ENCODE data around the gene C19orf44.

C19orf44 gene

DNA sequence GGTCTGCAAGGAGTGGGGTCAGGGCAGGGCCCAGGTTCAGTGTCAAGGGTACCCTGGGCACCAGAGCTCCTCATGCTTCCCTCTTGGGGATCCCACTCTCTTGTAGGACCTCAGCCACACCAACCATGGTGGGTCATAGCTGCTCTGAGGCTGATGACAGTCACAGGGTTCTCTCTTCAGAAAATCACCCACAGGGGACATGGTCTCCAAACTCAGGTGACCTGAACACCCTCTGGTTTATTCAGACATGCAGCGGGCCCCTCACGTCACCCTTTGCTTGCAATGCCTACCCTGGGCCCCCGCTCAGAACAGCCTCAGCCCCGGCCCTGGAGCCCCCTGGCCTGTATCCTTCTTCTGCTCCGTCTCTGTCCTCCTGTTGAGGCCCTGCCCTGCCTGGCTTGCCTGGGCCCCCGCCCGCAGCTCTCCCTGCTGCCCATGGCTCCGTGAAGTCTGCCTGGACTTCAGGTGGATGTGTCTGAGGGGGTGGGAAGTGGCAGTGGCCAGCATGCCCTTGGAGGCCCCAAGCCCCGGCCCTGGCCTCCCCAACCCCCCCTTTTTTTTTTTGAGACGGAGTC lies 25.6 kb downstream of the C19orf44 start:
- Mint-ChIP-seq H3K4me1 (no peaks in the 10 kb centered on the region), H3K4me3 (no peak overlapping the region), H3K27me3 (ENCODE audit: low read depth) (no peaks in the 10 kb centered on the region), H3K36me3 (ENCODE audit: low read depth) (peaks cover 54% of the 10 kb centered on the region), H3K9me3 (no peaks in the 10 kb centered on the region), H3K27ac (no peak overlapping the region)
- TF ChIP-seq, protein P1, sequence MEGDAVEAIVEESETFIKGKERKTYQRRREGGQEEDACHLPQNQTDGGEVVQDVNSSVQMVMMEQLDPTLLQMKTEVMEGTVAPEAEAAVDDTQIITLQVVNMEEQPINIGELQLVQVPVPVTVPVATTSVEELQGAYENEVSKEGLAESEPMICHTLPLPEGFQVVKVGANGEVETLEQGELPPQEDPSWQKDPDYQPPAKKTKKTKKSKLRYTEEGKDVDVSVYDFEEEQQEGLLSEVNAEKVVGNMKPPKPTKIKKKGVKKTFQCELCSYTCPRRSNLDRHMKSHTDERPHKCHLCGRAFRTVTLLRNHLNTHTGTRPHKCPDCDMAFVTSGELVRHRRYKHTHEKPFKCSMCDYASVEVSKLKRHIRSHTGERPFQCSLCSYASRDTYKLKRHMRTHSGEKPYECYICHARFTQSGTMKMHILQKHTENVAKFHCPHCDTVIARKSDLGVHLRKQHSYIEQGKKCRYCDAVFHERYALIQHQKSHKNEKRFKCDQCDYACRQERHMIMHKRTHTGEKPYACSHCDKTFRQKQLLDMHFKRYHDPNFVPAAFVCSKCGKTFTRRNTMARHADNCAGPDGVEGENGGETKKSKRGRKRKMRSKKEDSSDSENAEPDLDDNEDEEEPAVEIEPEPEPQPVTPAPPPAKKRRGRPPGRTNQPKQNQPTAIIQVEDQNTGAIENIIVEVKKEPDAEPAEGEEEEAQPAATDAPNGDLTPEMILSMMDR (IDR thresholded peaks at IDR 0.05; ENCODE audit: unreplicated experiment in 3 of 3) = no peak

DNA sequence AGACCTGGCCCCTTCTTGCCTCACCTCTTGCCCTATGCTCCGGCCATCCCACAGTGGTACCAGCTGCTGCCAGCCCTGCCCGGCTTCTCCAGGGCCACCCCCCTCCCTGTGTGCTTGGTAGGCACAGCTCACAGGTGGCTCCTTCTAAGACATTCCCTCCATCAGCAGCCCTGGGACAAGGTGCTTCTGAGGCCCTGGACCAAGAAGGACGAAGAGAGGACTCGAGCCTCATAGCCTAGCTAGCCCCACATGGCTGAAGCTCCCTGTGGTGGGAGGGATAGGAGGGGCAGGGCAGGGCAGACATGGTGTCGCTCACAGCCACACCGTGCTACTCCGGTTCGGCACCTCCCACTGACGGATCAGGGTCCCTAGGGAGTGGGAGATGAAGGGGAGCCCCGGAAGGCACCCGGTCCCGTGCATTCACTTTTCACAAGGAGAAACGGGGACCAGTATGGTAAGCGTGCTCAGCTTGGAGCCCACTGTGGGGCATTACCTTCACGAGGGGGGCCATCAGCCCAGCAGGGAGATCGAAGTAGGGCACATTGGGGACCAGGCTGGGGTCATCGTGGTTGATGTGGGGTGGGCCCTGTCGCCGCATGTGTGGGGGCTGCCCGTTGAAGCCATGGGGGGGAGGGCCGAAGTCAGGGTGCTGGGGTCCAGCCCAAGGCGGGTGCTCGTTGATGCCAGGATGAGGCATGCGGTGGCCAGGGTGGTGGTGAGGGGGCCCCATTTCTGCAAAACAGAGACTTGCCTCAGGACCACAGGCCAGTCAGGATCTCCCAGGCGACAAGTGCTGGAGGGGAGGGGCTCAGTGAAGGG lies 26.6 kb downstream of the C19orf44 start:
- peaks cover 52% of the 10 kb centered on the region for H3K36me3 Mint-ChIP-seq (ENCODE audit: low read depth)
- H3K27ac Mint-ChIP-seq = no peak overlapping the region
- TF ChIP-seq, protein P1 (IDR thresholded peaks at IDR 0.05; ENCODE audit: unreplicated experiment in 3 of 3) = no peak
- H3K9me3 Mint-ChIP-seq = no peaks in the 10 kb centered on the region
- no peak overlapping the region for H3K4me3 Mint-ChIP-seq
- no peaks in the 10 kb centered on the region for H3K27me3 Mint-ChIP-seq (ENCODE audit: low read depth)
- no peaks in the 10 kb centered on the region for H3K4me1 Mint-ChIP-seq

DNA sequence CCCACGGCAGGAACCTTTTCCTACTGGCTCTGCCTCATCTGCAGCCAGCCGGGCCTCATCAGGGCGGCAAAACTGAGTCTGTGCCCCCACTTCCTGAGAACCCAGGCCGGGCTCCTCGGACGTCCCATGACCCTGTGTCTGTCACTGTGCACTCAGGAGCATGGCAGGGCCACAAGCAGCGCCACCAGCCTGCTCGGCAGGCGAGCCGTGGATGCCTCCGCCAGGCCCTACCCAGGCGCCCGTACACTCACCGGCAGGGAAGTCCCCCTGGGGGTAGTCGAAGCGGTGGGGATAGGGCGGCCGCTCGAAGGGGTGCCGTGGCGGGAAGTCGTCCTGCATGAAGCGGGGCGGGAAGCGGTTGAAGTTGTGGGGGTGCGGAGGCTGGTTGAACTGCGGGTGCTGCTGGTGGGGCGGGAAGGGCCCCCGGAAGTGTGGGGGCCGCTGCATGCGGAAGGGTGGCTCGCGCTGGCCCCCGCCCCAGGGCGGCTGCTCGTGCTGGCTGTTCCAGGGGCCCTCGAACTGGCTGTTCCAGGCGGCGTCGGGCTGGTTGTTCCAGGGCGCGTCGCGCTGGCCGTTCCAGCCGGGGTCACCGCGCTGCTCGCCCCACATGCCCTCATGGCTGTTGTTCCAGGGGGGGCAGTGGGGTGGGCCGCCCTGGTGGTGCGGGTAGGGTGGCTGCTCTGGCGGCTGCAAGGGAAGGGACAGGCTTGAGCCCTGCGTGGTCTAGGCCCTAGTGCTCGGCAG lies 29.0 kb downstream of the C19orf44 start:
- TF ChIP-seq, protein P1 (IDR thresholded peaks at IDR 0.05; ENCODE audit: unreplicated experiment in 3 of 3) = no peak
- H3K27ac Mint-ChIP-seq = no peak overlapping the region
- H3K36me3 Mint-ChIP-seq (ENCODE audit: low read depth) = peaks cover 51% of the 10 kb centered on the region
- H3K9me3 Mint-ChIP-seq = no peaks in the 10 kb centered on the region
- H3K4me3 Mint-ChIP-seq = no peak overlapping the region
- H3K27me3 Mint-ChIP-seq (ENCODE audit: low read depth) = no peaks in the 10 kb centered on the region
- no peaks in the 10 kb centered on the region for H3K4me1 Mint-ChIP-seq

DNA sequence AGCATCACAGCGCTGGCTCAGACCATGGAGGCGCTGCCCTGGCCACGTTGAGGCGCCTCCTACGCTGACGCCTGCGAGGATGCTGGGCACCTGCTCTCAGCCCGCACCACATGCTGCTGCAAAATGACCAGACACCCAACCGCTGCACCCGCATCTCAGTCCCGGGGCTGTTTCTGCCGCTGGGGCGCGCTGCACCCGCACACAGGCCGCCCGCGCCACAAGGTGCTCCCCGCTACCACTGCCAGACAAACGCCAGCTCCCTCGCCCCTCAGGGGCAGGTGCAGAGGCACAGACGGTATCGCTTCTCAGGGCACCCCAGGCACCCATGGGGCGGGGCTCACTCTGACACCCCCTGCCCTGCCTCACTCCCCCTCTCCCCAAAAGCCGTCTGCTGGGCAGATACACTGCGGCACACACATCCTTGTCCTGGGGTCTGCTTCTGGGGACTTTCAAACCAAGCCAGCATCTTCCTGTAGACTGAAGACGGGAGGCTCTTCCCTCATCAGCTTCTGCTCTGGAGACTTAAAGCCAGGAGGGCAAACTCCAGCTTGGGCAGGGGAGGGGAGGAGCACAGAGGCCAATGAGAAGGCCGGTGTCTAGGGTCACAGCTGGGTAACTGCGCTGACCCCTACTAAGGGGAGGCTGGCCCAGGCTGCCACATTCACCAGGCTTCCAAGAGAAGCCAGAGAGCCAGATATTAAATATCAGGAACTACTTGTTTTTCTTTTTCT lies 29.7 kb downstream of the C19orf44 start:
- peaks cover 47% of the 10 kb centered on the region for H3K36me3 Mint-ChIP-seq (ENCODE audit: low read depth)
- no peak overlapping the region for H3K27ac Mint-ChIP-seq
- TF ChIP-seq, protein P1 (IDR thresholded peaks at IDR 0.05; ENCODE audit: unreplicated experiment in 3 of 3) = no peak
- no peaks in the 10 kb centered on the region for H3K27me3 Mint-ChIP-seq (ENCODE audit: low read depth)
- H3K9me3 Mint-ChIP-seq = no peaks in the 10 kb centered on the region
- no peak overlapping the region for H3K4me3 Mint-ChIP-seq
- H3K4me1 Mint-ChIP-seq = no peaks in the 10 kb centered on the region

DNA sequence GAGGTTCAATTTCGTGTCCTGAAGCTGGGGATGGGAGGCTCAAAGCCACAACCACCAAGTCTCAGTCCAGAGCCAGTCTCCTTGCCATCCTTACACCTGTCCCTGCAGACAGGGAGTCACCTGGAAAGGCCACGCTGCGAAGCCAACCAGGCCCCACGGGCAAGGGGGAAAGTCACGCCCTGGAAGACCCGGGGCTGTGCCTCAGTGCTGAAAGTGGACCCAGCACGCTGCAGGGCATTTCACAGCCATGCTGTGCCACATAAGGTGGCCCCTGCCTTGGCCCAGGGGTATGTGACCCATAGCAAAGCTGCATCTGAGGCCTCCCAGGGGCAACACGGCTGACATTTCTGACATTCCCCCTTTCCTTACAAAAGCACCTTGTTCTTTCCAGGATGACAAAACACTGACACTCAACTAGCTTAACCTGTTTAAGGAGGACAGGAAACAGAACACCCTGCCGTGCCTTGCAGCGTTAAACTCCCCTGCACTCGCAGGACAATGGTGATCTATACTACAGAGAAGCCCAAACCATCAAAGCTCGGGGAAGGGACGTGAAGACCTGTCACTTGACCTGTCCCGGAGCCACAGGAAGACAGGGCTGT lies 31.2 kb downstream of the C19orf44 start:
- H3K36me3 Mint-ChIP-seq (ENCODE audit: low read depth) = peaks cover 57% of the 10 kb centered on the region
- H3K4me3 Mint-ChIP-seq = no peak overlapping the region
- no peak overlapping the region for H3K27ac Mint-ChIP-seq
- H3K27me3 Mint-ChIP-seq (ENCODE audit: low read depth) = no peaks in the 10 kb centered on the region
- TF ChIP-seq, protein P1 (IDR thresholded peaks at IDR 0.05; ENCODE audit: unreplicated experiment in 3 of 3) = no peak
- no peaks in the 10 kb centered on the region for H3K9me3 Mint-ChIP-seq
- no peaks in the 10 kb centered on the region for H3K4me1 Mint-ChIP-seq
